ENCODE data around the gene HOXA3. TPM values are rescaled to one million over a fixed set of nuclear protein-coding genes. Genes with fewer than 3 reads are reported as not detected.

HOXA3 gene
- total RNA-seq, 1 donor from 2014 or later, result 12.1 TPM

- DNase-seq (ENCODE audit: low spot score), result no peak
- Mint-ChIP-seq H3K4me1 (ENCODE audit: low read depth) (peaks cover 7% of the 10 kb centered on the region), H3K4me3 (ENCODE audit: unreplicated experiment) (peak overlapping the region; percentile 62), H3K27me3 (ENCODE audit: low read depth) (peaks cover 87% of the 10 kb centered on the region), H3K9me3 (ENCODE audit: low read depth) (no peaks in the 10 kb centered on the region), H3K36me3 (ENCODE audit: low read depth) (peaks cover 7% of the 10 kb centered on the region), H3K27ac (ENCODE audit: unreplicated experiment) (peak overlapping the region; percentile 73)
- no peak for TF ChIP-seq CTCF (IDR thresholded peaks at IDR 0.05)
Measured at GRCh38 chr7:27115221-27116026, 37.0 kb downstream of the HOXA3 start.

- TF ChIP-seq CTCF (IDR thresholded peaks at IDR 0.05), result no peak
- H3K9me3 Mint-ChIP-seq (ENCODE audit: low read depth), result no peaks in the 10 kb centered on the region
- H3K27ac Mint-ChIP-seq (ENCODE audit: unreplicated experiment), result peak overlapping the region; percentile 73
- no peak for DNase-seq (ENCODE audit: low spot score)
- peaks cover 8% of the 10 kb centered on the region for H3K36me3 Mint-ChIP-seq (ENCODE audit: low read depth)
- peaks cover 84% of the 10 kb centered on the region for H3K27me3 Mint-ChIP-seq (ENCODE audit: low read depth)
- H3K4me1 Mint-ChIP-seq (ENCODE audit: low read depth), result peaks cover 9% of the 10 kb centered on the region
- peak overlapping the region; percentile 62 for H3K4me3 Mint-ChIP-seq (ENCODE audit: unreplicated experiment)
Measured at GRCh38 chr7:27114881-27115220, 37.5 kb downstream of the HOXA3 start.

DNA sequence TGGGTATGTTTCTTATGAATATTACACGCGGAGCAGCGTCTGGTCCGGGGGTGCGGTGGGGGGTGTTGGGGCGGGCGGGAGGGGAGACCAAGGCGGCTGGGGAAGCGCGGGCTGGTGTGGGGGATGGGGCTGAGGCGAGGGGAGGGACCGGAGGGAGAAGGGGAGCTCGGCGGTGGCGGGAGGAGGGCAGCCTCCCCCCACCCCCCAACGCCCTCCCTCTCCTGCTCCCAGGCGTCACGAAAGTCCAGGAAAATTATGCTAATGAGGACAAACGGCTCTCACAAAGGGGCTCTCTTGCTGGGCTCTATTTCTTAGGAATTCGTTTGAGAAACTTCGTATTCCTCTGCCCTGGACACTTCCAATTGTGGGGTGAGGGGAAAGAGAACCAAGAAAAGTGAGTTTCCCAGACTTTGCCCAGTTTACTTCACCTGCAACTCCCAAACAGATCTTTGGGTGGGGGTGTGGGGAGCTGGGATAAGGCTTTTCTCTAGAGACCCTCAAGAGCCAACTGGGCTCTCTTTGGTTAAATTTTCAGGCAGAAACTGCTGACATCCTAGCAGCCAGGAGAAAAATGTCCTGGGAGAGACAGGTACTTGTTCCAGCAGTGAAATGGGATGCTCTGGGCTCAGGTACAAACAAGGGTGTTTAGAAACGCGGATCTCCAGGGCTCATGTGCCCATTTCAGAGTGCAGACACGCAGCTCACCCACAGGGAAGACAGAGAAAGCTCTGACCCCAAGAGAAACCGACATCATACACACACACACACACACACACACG is 38.2 kb downstream of the HOXA3 start:
- peaks cover 10% of the 10 kb centered on the region for H3K36me3 Mint-ChIP-seq (ENCODE audit: low read depth)
- H3K27ac Mint-ChIP-seq (ENCODE audit: unreplicated experiment), result peak overlapping the region; percentile 82
- H3K27me3 Mint-ChIP-seq (ENCODE audit: low read depth), result peaks cover 82% of the 10 kb centered on the region
- DNase-seq (ENCODE audit: low spot score), result no peak
- H3K4me3 Mint-ChIP-seq (ENCODE audit: unreplicated experiment), result peak overlapping the region; percentile 63
- H3K4me1 Mint-ChIP-seq (ENCODE audit: low read depth), result peaks cover 12% of the 10 kb centered on the region
- no peaks in the 10 kb centered on the region for H3K9me3 Mint-ChIP-seq (ENCODE audit: low read depth)
- no peak for TF ChIP-seq CTCF (IDR thresholded peaks at IDR 0.05)

DNA sequence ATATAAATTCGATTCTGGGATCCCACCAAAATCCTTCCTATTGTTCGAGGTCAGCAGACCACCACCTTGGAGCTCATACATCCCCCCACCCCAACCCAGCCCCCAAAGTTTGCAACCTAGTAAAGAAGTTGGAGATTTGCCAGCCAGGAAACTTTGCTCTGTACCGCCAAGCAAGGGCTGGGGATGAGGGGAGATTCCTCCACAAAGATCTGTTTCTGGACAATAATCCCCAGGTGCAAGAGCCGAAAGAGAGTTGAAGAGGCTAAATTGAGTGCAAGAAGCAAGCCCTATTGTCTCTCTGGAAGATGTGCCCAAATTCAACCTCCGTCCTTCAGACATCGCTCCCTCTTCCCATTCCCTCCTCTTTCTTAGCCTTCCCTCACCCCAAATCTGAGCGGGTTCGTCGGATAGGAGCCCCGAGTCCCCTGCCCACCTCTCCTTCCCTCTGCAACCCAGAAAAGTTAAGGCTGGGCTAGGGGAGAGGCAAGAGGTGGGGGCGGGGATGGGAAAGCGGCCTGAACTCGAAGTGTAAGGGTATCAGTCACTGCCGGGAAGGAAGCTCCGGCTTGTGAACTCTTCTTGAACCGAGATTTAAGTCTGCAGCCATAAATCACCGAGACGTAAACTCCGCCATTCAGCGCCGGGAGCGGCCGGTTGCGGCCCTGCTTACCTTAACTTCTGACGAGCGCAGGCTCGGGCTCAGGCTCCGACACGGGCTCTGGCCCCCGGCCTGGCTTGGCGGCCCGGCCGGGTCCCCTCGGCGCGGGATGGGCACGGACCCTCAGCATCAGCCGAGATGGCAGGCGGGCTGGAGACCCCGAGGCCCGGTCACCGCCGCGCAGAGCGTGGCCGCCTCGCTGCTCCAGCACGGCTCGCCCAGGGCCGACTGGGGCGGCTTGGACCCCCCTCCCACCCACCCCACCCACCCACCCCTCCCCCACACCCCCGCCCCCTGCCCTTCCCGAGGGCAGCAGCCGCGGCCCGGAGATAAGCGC is 39.1 kb downstream of the HOXA3 start:
- TF ChIP-seq CTCF (IDR thresholded peaks at IDR 0.05), result no peak
- peaks cover 18% of the 10 kb centered on the region for H3K4me1 Mint-ChIP-seq (ENCODE audit: low read depth)
- peak overlapping the region; percentile 73 for H3K4me3 Mint-ChIP-seq (ENCODE audit: unreplicated experiment)
- DNase-seq (ENCODE audit: low spot score), result no peak
- peaks cover 8% of the 10 kb centered on the region for H3K36me3 Mint-ChIP-seq (ENCODE audit: low read depth)
- peaks cover 81% of the 10 kb centered on the region for H3K27me3 Mint-ChIP-seq (ENCODE audit: low read depth)
- peak overlapping the region; percentile 74 for H3K27ac Mint-ChIP-seq (ENCODE audit: unreplicated experiment)
- H3K9me3 Mint-ChIP-seq (ENCODE audit: low read depth), result no peaks in the 10 kb centered on the region
